HFFc6 (cell line): ENCODE results near the gene CXCL6. TPM values are rescaled to one million over a fixed set of nuclear protein-coding genes. Genes with fewer than 3 reads are reported as not detected.
A peak's percentile ranks its signal among the peaks of the same experiment; 100 is the strongest.

Experiments
- DNase-seq: peaks from one replicate; pipeline ENCODE4 v3.0.0-alpha.2; 2018
- H3K27ac Mint-ChIP-seq: 2 replicates; pipeline ENCODE4 v1.8.0; 2020; ENCODE audit warnings: mild to moderate bottlenecking, mixed read lengths
- H3K27me3 Mint-ChIP-seq: 2 replicates; pipeline ENCODE4 v1.8.0; 2021; ENCODE audit warnings: mild to moderate bottlenecking, moderate library complexity, mixed read lengths; ENCODE audit not compliant: insufficient read depth
- H3K36me3 Mint-ChIP-seq: 2 replicates; pipeline ENCODE4 v1.8.0; 2021; ENCODE audit warnings: low read depth, mixed read lengths
- H3K4me1 Mint-ChIP-seq: 2 replicates; pipeline ENCODE4 v1.8.0; 2020; ENCODE audit warnings: low read depth, mixed read lengths
- H3K4me3 Mint-ChIP-seq: 2 replicates; pipeline ENCODE4 v1.8.0; 2020; ENCODE audit warnings: mild to moderate bottlenecking, moderate library complexity, mixed read lengths
- H3K9me3 Mint-ChIP-seq: 2 replicates; pipeline ENCODE4 v1.8.0; 2020; ENCODE audit warnings: mild to moderate bottlenecking, mixed read lengths
- total RNA-seq, 6 experiments: library from RNA; stranded (reverse); fragmentation: NEBNext Ultra II Directional; extraction: Animal tissue kit (Norgen Biotek cat#: 25700); gene quantifications; 2 replicates in 1 of 6; 3 replicates in 5 of 6; pipeline ENCODE4 v1.2.3, GENCODE V29; 2021
- TF ChIP-seq, protein P1 (sequence below): fragments of 200-600 bp; sonication (generic); IDR thresholded peaks from 2 replicates; pipeline ENCODE4 v1.5.0; 2021; ENCODE audit warnings: antibody characterized with exemption, mild to moderate bottlenecking

Gene CXCL6
- total RNA-seq, 6 experiments from 2014 or later: 0.12 to 0.24 TPM; not detected in 4

DNA sequence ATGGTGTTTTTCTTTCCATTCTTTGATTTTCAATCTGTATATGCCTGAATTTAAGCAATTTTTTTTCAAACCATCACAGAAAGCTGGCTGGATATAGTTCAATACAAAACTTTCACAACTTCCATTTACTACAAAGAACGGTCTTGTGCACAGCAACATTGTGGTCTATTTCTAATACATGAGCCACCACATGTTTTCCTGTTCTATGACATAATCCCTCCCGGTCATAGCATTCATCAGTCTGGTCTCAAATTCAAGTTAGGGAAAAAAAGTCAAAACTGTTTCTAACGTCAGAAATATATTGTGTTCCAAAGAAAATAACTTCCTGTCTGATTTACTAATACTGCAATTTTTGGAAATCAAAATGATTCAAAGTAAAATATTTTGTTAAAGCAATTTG lies 7.5 kb upstream of the CXCL6 start:
- Mint-ChIP-seq H3K4me3 (no peak overlapping the region), H3K9me3 (no peaks in the 10 kb centered on the region; the same call in 1 of the 2 replicates), H3K36me3 (0 out of 2 replicates have a peak, but pooled peaks cover 8% of the 10 kb centered on the region), H3K27me3 (no peaks in the 10 kb centered on the region), H3K27ac (no peak overlapping the region), H3K4me1 (peaks cover 27% of the 10 kb centered on the region)
- no peak for DNase-seq
- TF ChIP-seq, protein P1, sequence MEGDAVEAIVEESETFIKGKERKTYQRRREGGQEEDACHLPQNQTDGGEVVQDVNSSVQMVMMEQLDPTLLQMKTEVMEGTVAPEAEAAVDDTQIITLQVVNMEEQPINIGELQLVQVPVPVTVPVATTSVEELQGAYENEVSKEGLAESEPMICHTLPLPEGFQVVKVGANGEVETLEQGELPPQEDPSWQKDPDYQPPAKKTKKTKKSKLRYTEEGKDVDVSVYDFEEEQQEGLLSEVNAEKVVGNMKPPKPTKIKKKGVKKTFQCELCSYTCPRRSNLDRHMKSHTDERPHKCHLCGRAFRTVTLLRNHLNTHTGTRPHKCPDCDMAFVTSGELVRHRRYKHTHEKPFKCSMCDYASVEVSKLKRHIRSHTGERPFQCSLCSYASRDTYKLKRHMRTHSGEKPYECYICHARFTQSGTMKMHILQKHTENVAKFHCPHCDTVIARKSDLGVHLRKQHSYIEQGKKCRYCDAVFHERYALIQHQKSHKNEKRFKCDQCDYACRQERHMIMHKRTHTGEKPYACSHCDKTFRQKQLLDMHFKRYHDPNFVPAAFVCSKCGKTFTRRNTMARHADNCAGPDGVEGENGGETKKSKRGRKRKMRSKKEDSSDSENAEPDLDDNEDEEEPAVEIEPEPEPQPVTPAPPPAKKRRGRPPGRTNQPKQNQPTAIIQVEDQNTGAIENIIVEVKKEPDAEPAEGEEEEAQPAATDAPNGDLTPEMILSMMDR: no peak

DNA sequence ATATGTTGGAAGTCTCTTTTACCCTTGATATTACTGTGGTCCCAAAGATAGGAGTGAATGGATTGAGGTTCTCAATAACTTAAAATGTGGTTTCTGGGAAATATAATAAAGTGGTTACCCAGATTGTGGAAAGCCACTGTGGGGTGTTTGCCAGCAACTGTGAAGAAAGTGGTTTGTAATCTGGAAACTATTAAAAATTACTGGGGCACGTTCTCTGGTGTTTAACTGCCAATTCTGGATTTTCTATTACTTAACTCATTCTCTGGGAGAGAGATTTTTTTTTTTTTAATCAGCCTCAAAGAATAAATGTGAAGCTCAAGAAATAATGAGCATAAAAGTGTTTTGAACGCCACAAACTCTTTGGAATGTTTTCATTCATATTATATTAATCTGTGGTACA lies 4.9 kb upstream of the CXCL6 start:
- Mint-ChIP-seq H3K4me3 (no peak overlapping the region), H3K27ac (no peak overlapping the region)

DNA sequence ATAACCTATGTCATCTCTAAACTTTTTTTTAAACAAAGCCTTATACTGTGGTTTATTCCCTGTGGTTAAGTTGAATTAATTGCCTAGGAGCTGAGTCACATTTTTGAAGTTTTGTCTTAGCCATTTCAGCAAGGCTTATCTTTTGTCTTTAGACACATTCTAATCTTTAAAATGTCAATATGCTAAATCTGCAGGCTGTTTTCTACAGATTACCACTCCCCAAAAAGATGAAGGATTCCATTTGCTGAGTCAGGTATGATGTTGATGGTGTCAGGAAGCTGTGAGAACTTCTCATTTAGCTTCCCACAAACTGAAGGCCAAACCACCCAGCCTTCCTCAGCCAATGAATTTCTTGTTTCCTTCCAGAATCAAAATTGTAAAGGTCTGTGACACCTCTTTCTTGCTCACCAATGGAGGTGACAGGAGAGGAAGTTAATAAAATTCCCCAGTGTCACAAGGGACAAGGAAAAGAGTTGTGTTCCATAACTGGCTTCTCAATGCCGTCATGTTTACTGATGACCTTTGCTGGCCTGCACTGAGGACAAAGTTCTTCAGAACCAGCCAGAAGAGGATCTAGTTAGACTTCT lies 3.7 kb upstream of the CXCL6 start:
- H3K36me3 Mint-ChIP-seq: 0 out of 2 replicates have a peak, but pooled peaks cover 2% of the 10 kb centered on the region
- H3K4me1 Mint-ChIP-seq: peaks cover 37% of the 10 kb centered on the region
- H3K4me3 Mint-ChIP-seq: no peak overlapping the region
- peak; percentile 47 for DNase-seq
- TF ChIP-seq, protein P1: no peak
- no peak overlapping the region for H3K27ac Mint-ChIP-seq
- H3K9me3 Mint-ChIP-seq: no peaks in the 10 kb centered on the region
- H3K27me3 Mint-ChIP-seq: no peaks in the 10 kb centered on the region

More for the DNA sequence above, 4.9 kb upstream of the CXCL6 start:
- H3K9me3 Mint-ChIP-seq: no peaks in the 10 kb centered on the region; the same call in 1 of the 2 replicates
- TF ChIP-seq, protein P1: no peak
- 0 out of 2 replicates have a peak, but pooled peaks cover 8% of the 10 kb centered on the region for H3K36me3 Mint-ChIP-seq
- H3K27me3 Mint-ChIP-seq: no peaks in the 10 kb centered on the region
- peaks cover 27% of the 10 kb centered on the region for H3K4me1 Mint-ChIP-seq
- DNase-seq: no peak

DNA sequence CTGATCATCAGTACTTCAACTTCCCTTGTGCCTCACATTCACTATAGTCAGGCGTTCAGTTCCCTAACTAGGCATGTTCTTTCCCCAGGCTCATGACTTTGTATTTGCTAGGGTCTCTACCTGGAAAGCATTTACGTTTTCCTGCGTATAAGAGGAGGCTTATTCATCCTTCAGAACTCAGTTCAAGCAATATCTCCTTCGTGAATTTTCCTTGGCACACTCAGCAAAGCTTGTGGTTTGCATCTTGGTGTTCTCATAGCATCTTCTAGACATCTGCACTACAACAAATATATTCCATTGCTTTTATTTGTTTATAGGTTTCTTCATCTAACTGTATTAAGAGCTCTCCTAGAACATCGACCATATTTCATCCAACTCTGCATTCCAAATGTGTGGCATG lies 2.6 kb downstream of the CXCL6 start:
- H3K4me3 Mint-ChIP-seq: no peak overlapping the region
- H3K4me1 Mint-ChIP-seq: peaks cover 42% of the 10 kb centered on the region
- no peaks in the 10 kb centered on the region for H3K36me3 Mint-ChIP-seq
- DNase-seq: no peak
- no peaks in the 10 kb centered on the region for H3K27me3 Mint-ChIP-seq
- TF ChIP-seq, protein P1: no peak
- no peak overlapping the region for H3K27ac Mint-ChIP-seq
- no peaks in the 10 kb centered on the region for H3K9me3 Mint-ChIP-seq

DNA sequence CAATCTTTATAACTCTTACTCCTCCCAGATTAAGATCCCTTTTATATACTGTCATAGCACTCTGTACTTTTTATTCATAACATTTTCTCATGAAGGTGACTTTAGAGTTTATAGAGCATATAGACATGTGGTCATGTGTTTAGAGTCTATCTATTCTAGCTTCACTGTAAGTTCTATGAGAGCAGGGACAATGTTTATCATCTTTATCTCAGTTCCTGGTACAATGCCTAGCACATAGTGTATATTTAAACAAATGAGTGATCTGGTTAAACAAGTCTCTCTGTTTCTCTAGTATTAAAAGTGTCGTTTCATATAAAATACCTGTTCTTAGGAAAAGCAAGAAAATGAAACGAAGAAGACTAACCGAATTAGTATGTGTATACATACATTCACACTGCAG lies 3.2 kb downstream of the CXCL6 start:
- H3K4me3 Mint-ChIP-seq: no peak overlapping the region
- no peak for DNase-seq
- no peaks in the 10 kb centered on the region for H3K36me3 Mint-ChIP-seq
- H3K4me1 Mint-ChIP-seq: peaks cover 48% of the 10 kb centered on the region
- H3K27me3 Mint-ChIP-seq: no peaks in the 10 kb centered on the region
- H3K27ac Mint-ChIP-seq: no peak overlapping the region
- no peaks in the 10 kb centered on the region for H3K9me3 Mint-ChIP-seq
- TF ChIP-seq, protein P1: no peak
